Thoracic aorta (tissue), 2 donors: ENCODE results near the gene SLCO3A1. TPM values are rescaled to one million over a fixed set of nuclear protein-coding genes. Genes with fewer than 3 reads are reported as not detected.
A peak's percentile ranks its signal among the peaks of the same experiment; 100 is the strongest.

Experiments
- ATAC-seq: fragments of 150-250 bp; one replicate; pipeline ENCODE4 v1.8.0; 2017; ENCODE audit warnings: low read depth; ENCODE audit not compliant: insufficient number of reproducible peaks, low FRiP score
- DNase-seq: peaks from one replicate; pipeline ENCODE4 v3.0.0-alpha.2; 2020; ENCODE audit warnings: low spot score
- H3K27ac ChIP-seq, 2 donors: fragments of 200-600 bp; sonication (generic); 1 replicate in 1 of 2; 2 replicates in 1 of 2; pipeline ENCODE4 v1.5.1; 2016; ENCODE audit warnings: mild to moderate bottlenecking in 2 of 2, moderate library complexity in 2 of 2
- H3K27me3 ChIP-seq: fragments of 200-600 bp; sonication (generic); replicated peaks from 2 replicates; pipeline ENCODE4 v1.6.0; 2016; ENCODE audit warnings: mild to moderate bottlenecking; ENCODE audit not compliant: insufficient read depth
- H3K36me3 ChIP-seq: fragments of 200-600 bp; sonication (generic); one replicate; pipeline ENCODE4 v1.5.1; 2016
- H3K4me1 ChIP-seq, 2 donors: fragments of 200-600 bp; sonication (generic); 1 replicate in 1 of 2; 2 replicates in 1 of 2; pipeline versions ENCODE4 v1.5.1 to v1.6.0; 2016; ENCODE audit warnings: low read depth in 2 of 2, mild to moderate bottlenecking in 1 of 2; ENCODE audit not compliant: control insufficient read depth in 1 of 2
- H3K4me3 ChIP-seq: fragments of 200-600 bp; sonication (generic); 2 replicates; pipeline ENCODE4 v1.5.1; 2016; ENCODE audit warnings: mild to moderate bottlenecking
- H3K9me3 ChIP-seq: fragments of 200-600 bp; sonication (generic); 2 replicates; pipeline ENCODE4 v1.5.1; 2016
- CTCF ChIP-seq: fragments of 200-600 bp; sonication (generic); IDR thresholded peaks from one replicate; pipeline ENCODE4 v1.5.1; 2019; ENCODE audit warnings: antibody characterized with exemption
- total RNA-seq, 2 donors: library from RNA; depleted of rRNA; stranded (reverse); fragments of >200 nt; gene quantifications; one replicate each; pipeline versions ENCODE4 v1.1.0 to v1.2.3, GENCODE V29; 2016

The SLCO3A1 gene
- total RNA-seq, 2 donors from 2014 or later, result 16.5 to 39.1 TPM

GRCh38 chr15:91965501-91966193 lies 112.1 kb downstream of the SLCO3A1 start:
- Histone ChIP-seq H3K27me3 (no peaks in the 10 kb centered on the region), H3K4me3 (peak overlapping the region; percentile 40), H3K27ac (peak overlapping the region; percentile 83 to 86), H3K36me3 (no peaks in the 10 kb centered on the region), H3K4me1 (peaks cover 33 to 61% of the 10 kb centered on the region in 2 donors), H3K9me3 (no peaks in the 10 kb centered on the region)
- TF ChIP-seq CTCF, result no peak
- peak; percentile 52 for DNase-seq
- peak; percentile 64 for ATAC-seq

- peaks cover 34 to 61% of the 10 kb centered on the region in 2 donors for H3K4me1 ChIP-seq
- H3K36me3 ChIP-seq, result no peaks in the 10 kb centered on the region
- TF ChIP-seq CTCF, result no peak
- ATAC-seq, result no peak
- no peaks in the 10 kb centered on the region for H3K9me3 ChIP-seq
- peak overlapping the region; percentile 83 to 86 for H3K27ac ChIP-seq
- DNase-seq, result no peak
- H3K4me3 ChIP-seq, result peak overlapping the region; percentile 40
- no peaks in the 10 kb centered on the region for H3K27me3 ChIP-seq
Observed at GRCh38 chr15:91966194-91966552, 112.7 kb downstream of the SLCO3A1 start.

GRCh38 chr15:91967935-91968606 lies 114.6 kb downstream of the SLCO3A1 start:
- no peaks in the 10 kb centered on the region for H3K36me3 ChIP-seq
- no peak for ATAC-seq
- peaks cover 34 to 58% of the 10 kb centered on the region in 2 donors for H3K4me1 ChIP-seq
- DNase-seq, result no peak
- no peaks in the 10 kb centered on the region for H3K27me3 ChIP-seq
- H3K4me3 ChIP-seq, result no peak overlapping the region
- no peak for TF ChIP-seq CTCF
- no peaks in the 10 kb centered on the region for H3K9me3 ChIP-seq
- H3K27ac ChIP-seq, result no peak overlapping the region

- H3K27me3 ChIP-seq, result no peaks in the 10 kb centered on the region
- no peak for TF ChIP-seq CTCF
- DNase-seq, result no peak
- no peaks in the 10 kb centered on the region for H3K36me3 ChIP-seq
- no peak overlapping the region for H3K27ac ChIP-seq
- no peak overlapping the region for H3K4me3 ChIP-seq
- H3K9me3 ChIP-seq, result no peaks in the 10 kb centered on the region
- H3K4me1 ChIP-seq, result peaks cover 34 to 63% of the 10 kb centered on the region in 2 donors
- no peak for ATAC-seq
Observed at GRCh38 chr15:91968610-91969009, 115.1 kb downstream of the SLCO3A1 start.

GRCh38 chr15:91970142-91970541 lies 116.6 kb downstream of the SLCO3A1 start:
- ATAC-seq (peak; percentile 73), DNase-seq (no peak)
- peak overlapping the region; percentile 14 to 51 for H3K27ac ChIP-seq

More at GRCh38 chr15:91970142-91970541, 116.6 kb downstream of the SLCO3A1 start:
- Histone ChIP-seq H3K4me1 (peaks cover 38 to 70% of the 10 kb centered on the region in 2 donors), H3K4me3 (no peak overlapping the region), H3K36me3 (no peaks in the 10 kb centered on the region), H3K9me3 (no peaks in the 10 kb centered on the region), H3K27me3 (no peaks in the 10 kb centered on the region)
- no peak for TF ChIP-seq CTCF
